ENCODE results near the gene NAALADL2. TPM values are rescaled to one million over a fixed set of nuclear protein-coding genes. Genes with fewer than 3 reads are reported as not detected.
"Not testable (repeated sequence)": the region's sequence is repeated elsewhere in the genome, so short reads cannot be mapped to it uniquely, and the experiment has no call there.

Gene NAALADL2
- polyA plus RNA-seq, 4 donors: 17.1 to 20.7 (median 18.0) TPM

- no peak for DNase-seq (ENCODE audit: low read depth in 4 of 4, low spot score in 2 of 4)
Measured at GRCh38 chr3:175340338-175341015, 481.3 kb downstream of the NAALADL2 start.

- DNase-seq (ENCODE audit: low read depth in 4 of 4, low spot score in 2 of 4): no peak
Measured at GRCh38 chr3:175342196-175342595, 483.1 kb downstream of the NAALADL2 start.

- no peak for DNase-seq (ENCODE audit: low read depth in 4 of 4, low spot score in 2 of 4)
Measured at GRCh38 chr3:175343946-175344345, 484.8 kb downstream of the NAALADL2 start.

GRCh38 chr3:175346573-175347356, 487.6 kb downstream of the NAALADL2 start:
- DNase-seq (ENCODE audit: low read depth in 4 of 4, low spot score in 2 of 4): no peak

GRCh38 chr3:175349168-175349567, 490.0 kb downstream of the NAALADL2 start:
- DNase-seq (ENCODE audit: low read depth in 4 of 4, low spot score in 2 of 4): no peak

- DNase-seq (ENCODE audit: low read depth in 4 of 4, low spot score in 2 of 4): no peak
Measured at GRCh38 chr3:175355801-175356335, 496.7 kb downstream of the NAALADL2 start.

- no peak for DNase-seq (ENCODE audit: low read depth in 4 of 4, low spot score in 2 of 4)
Measured at GRCh38 chr3:175356899-175357324, 497.8 kb downstream of the NAALADL2 start.

- no peak for DNase-seq (ENCODE audit: low read depth in 4 of 4, low spot score in 2 of 4)
Measured at GRCh38 chr3:175357758-175358157, 498.6 kb downstream of the NAALADL2 start.

- no peak for DNase-seq (ENCODE audit: low read depth in 4 of 4, low spot score in 2 of 4)
Measured at GRCh38 chr3:175358935-175359334, 499.8 kb downstream of the NAALADL2 start.

GRCh38 chr3:175370426-175370825, 511.3 kb downstream of the NAALADL2 start:
- not testable (repeated sequence) for DNase-seq (ENCODE audit: low read depth in 4 of 4, low spot score in 2 of 4)

- not testable (repeated sequence) for DNase-seq (ENCODE audit: low read depth in 4 of 4, low spot score in 2 of 4)
Measured at GRCh38 chr3:175371187-175371586, 512.1 kb downstream of the NAALADL2 start.

GRCh38 chr3:175374705-175375104, 515.6 kb downstream of the NAALADL2 start:
- no peak for DNase-seq (ENCODE audit: low read depth in 4 of 4, low spot score in 2 of 4)

GRCh38 chr3:175378348-175378747, 519.2 kb downstream of the NAALADL2 start:
- DNase-seq (ENCODE audit: low read depth in 4 of 4, low spot score in 2 of 4): no peak

- DNase-seq (ENCODE audit: low read depth in 4 of 4, low spot score in 2 of 4): no peak
Measured at GRCh38 chr3:175381685-175382084, 522.6 kb downstream of the NAALADL2 start.

GRCh38 chr3:175383371-175383770, 524.2 kb downstream of the NAALADL2 start:
- DNase-seq (ENCODE audit: low read depth in 4 of 4, low spot score in 2 of 4): no peak

- no peak for DNase-seq (ENCODE audit: low read depth in 4 of 4, low spot score in 2 of 4)
Measured at GRCh38 chr3:175383813-175384212, 524.7 kb downstream of the NAALADL2 start.

- no peak for DNase-seq (ENCODE audit: low read depth in 4 of 4, low spot score in 2 of 4)
Measured at GRCh38 chr3:175384569-175384968, 525.4 kb downstream of the NAALADL2 start.

- no peak for DNase-seq (ENCODE audit: low read depth in 4 of 4, low spot score in 2 of 4)
Measured at GRCh38 chr3:175386630-175387029, 527.5 kb downstream of the NAALADL2 start.

GRCh38 chr3:175389560-175389959, 530.4 kb downstream of the NAALADL2 start:
- DNase-seq (ENCODE audit: low read depth in 4 of 4, low spot score in 2 of 4): no peak

GRCh38 chr3:175391601-175392000, 532.5 kb downstream of the NAALADL2 start:
- no peak for DNase-seq (ENCODE audit: low read depth in 4 of 4, low spot score in 2 of 4)

GRCh38 chr3:175392653-175393052, 533.5 kb downstream of the NAALADL2 start:
- no peak for DNase-seq (ENCODE audit: low read depth in 4 of 4, low spot score in 2 of 4)

GRCh38 chr3:175397372-175397771, 538.2 kb downstream of the NAALADL2 start:
- no peak for DNase-seq (ENCODE audit: low read depth in 4 of 4, low spot score in 2 of 4)
